NCI-H146 (cell line): Measurements from ENCODE around the gene PNMA8A.

ENCODE experiments used
- DNase-seq: peaks from one replicate; lab custom pipeline; 2025; lab: John Stamatoyannopoulos, UW

The PNMA8A gene

GRCh38 chr19:46427518-46428045, 43.8 kb downstream of the PNMA8A start:
- no peak for DNase-seq

- peak; percentile 86 for DNase-seq
Measured at GRCh38 chr19:46426506-46427162, 44.7 kb downstream of the PNMA8A start.

DNA sequence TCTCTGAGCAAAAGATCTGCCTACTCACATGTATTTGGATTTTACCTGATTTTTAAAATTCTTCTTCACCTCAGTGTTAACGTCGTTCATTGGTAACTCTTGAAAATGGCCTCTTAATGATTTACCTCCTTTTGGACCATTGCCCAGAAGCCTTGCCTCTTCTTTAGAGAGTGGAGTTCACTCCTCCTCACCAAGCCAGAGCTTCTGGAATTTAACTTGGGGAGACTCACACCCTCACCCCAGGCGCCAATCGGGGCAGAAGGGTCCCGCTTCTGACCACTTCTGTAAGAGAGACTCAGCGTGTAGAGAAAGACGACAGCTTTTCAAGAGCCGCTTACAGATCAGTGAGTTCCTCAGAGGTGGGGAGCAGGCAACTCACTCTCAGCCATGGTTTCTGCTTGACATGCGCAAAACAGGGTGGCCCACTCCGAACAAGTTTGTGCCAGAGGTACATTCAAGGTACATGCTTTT, 45.3 kb downstream of the PNMA8A start:
- no peak for DNase-seq

DNA sequence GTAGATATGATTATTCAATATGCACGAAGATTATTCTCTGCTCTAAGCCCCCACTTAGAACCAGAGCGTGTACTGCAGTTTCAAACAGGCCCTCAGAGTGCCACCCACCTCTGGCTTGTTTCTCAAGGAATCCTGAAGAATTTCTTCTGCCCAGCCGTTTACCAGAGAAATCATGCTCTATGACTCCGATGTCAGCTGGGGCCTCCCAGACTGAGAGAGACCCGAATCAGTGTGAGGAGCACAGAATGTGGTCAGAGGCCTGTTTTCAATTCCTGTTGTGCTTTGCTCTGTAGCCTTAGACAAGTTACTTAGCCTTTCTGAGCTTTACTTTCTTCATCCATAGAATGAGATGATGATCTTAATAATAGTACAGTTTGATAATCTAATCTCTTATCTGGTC, 48.2 kb downstream of the PNMA8A start:
- no peak for DNase-seq

GRCh38 chr19:46422344-46422743, 49.0 kb downstream of the PNMA8A start:
- DNase-seq: no peak

DNA sequence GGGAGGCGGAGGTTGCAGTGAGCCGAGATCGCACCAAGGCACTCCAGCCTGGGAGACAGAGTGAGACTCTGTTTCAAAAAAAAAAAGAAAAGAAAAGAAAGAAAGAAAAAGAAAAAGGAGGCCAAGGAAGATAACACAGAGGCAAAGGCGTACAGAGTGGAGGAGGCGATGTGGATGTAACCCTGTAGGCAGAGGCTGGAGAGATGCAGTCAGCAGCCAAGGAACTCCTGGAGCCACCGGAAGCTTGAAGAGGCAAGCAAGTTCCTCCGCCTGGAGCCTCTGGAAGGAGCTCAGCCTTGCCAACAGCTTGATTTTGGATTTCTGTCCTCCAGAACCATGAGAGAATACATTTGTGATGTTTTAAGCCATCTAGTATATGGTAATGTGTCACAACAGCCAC, 51.3 kb downstream of the PNMA8A start:
- DNase-seq: no peak
